BJ (cell line): ENCODE results near the gene LDLRAD4. TPM values are rescaled to one million over a fixed set of nuclear protein-coding genes. Genes with fewer than 3 reads are reported as not detected.

Source experiments
- CTCF ChIA-PET: fragments of 350-600 bp; formaldehyde crosslinking; extraction: SDS; loops from one replicate; lab custom pipeline; 2021; ENCODE audit warnings: antibody characterized with exemption, inconsistent platforms; lab: Yijun Ruan, JAX
- POLR2A ChIA-PET: fragments of 300-600 bp; sonication (Branson Sonifier 250); formaldehyde crosslinking; extraction: SDS; loops from one replicate; lab custom pipeline; 2021; ENCODE audit warnings: antibody characterized with exemption; lab: Charles Lee
- DNase-seq: peaks from one replicate; pipeline ENCODE4 v3.0.0-alpha.2; 2011; ENCODE audit warnings: low read depth
- H3K27me3 ChIP-seq: 2 replicates; pipeline ENCODE4 v1.6.0; 2011; ENCODE audit warnings: low read length; ENCODE audit not compliant: control insufficient read depth, insufficient read depth
- H3K36me3 ChIP-seq: 2 replicates; pipeline ENCODE4 v1.5.1; 2011; ENCODE audit warnings: low read length; ENCODE audit not compliant: control insufficient read depth, insufficient read depth
- H3K4me3 ChIP-seq: 2 replicates; pipeline ENCODE4 v1.5.1; 2011; ENCODE audit warnings: low read depth, mild to moderate bottlenecking, control low read depth, low read length
- polyA plus RNA-seq: library from polyadenylated mRNA; depleted of rRNA; stranded (reverse); fragments of >200 nt; gene quantifications from 2 replicates; pipeline ENCODE4 v1.2.3, GENCODE V29; 2011
- TF ChIP-seq, protein P1 (sequence below): IDR thresholded peaks from 2 replicates; pipeline ENCODE4 v1.5.1; 2011; ENCODE audit warnings: low read depth, mild to moderate bottlenecking, control low read depth, inconsistent platforms, low read length, moderate library complexity; ENCODE audit not compliant: insufficient read depth

The LDLRAD4 gene
- polyA plus RNA-seq, 1 experiment: not detected

DNA sequence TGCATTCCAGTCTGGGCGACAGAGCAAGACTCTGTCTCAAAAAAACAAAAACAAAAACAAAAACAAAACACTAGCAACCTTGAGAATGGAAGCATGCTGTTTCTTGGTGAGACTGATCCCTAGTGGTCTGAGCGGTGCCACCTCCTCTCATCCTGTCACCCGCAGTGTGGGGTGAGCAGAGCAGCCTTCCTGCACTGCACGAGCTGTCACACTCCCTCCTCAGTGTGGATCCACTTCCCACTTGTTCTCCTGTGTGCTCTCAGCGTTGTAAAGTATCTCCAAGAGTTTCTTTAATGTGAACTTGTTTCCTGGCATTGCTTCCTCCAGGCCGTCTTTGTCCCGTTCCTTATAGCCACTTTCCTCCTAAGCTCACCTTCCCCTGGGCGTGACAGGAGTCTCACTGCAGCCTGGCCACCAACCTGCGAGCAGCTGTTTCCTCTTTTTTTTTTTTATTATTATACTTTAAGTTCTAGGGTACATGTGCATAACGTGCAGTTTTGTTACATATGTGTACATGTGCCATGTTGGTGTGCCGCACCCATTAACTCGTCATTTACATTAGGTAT lies 287.3 kb downstream of the LDLRAD4 start:
- Histone ChIP-seq H3K27me3 (no peaks in the 10 kb centered on the region), H3K4me3 (no peak overlapping the region), H3K36me3 (no peaks in the 10 kb centered on the region)
- CTCF ChIA-PET: no interaction called here
- TF ChIP-seq, protein P1, sequence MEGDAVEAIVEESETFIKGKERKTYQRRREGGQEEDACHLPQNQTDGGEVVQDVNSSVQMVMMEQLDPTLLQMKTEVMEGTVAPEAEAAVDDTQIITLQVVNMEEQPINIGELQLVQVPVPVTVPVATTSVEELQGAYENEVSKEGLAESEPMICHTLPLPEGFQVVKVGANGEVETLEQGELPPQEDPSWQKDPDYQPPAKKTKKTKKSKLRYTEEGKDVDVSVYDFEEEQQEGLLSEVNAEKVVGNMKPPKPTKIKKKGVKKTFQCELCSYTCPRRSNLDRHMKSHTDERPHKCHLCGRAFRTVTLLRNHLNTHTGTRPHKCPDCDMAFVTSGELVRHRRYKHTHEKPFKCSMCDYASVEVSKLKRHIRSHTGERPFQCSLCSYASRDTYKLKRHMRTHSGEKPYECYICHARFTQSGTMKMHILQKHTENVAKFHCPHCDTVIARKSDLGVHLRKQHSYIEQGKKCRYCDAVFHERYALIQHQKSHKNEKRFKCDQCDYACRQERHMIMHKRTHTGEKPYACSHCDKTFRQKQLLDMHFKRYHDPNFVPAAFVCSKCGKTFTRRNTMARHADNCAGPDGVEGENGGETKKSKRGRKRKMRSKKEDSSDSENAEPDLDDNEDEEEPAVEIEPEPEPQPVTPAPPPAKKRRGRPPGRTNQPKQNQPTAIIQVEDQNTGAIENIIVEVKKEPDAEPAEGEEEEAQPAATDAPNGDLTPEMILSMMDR: no peak
- POLR2A ChIA-PET: no interaction called here
- no peak for DNase-seq

DNA sequence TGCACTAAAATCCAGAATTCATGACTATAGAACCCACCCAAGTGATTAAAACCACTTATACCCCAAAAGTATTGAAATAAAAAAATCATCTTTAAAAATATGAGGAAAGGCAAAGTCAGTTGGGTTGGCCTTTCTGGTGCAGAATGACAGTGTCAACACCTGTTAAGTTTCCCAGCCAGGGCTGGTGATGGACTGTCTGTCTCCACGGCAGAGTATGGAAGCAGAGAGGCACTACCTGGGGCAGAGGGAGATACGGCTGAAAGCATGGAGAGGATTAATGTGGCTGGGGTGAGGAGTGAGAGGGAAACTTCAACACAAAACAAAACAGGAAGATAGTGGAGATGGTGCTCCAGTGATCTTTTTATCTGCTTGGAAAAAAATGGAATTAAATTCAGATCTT lies 292.0 kb downstream of the LDLRAD4 start:
- POLR2A ChIA-PET: no interaction called here
- H3K27me3 ChIP-seq: no peaks in the 10 kb centered on the region
- H3K36me3 ChIP-seq: no peaks in the 10 kb centered on the region
- H3K4me3 ChIP-seq: no peak overlapping the region
- CTCF ChIA-PET: no interaction called here
- no peak for DNase-seq
- TF ChIP-seq, protein P1: no peak

DNA sequence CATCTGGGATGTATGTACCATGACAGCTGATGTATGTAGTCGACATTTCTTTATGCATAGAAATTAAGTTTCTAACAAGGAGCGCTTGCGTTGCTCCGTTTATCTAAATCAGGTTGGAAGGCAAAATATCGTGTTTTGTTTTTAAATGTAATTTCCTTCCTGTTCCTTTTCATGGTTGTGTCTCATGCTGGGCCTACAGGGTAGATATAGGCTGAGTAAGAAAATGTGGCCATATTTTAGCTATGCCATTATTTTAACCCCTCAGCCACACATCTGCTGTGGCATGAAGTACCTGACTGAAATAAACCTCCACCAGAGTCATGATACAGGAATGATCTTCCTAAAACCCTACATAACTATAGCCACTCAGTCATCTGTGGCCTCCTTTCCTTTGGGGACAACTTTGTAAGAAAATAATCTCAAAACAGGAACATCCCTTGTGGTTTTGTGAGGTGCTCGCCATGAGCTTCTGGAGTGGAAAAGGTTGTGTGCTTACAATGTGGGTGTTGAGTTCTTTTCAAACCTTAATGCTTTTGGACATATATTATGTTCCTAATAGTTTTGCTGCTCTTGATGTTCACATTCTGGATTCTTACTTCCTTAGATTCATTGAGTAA lies 293.5 kb downstream of the LDLRAD4 start:
- ChIA-PET POLR2A (no interaction called here), CTCF (no interaction called here)
- no peak for DNase-seq
- Histone ChIP-seq H3K4me3 (no peak overlapping the region), H3K27me3 (no peaks in the 10 kb centered on the region), H3K36me3 (no peaks in the 10 kb centered on the region)
- TF ChIP-seq, protein P1: no peak

DNA sequence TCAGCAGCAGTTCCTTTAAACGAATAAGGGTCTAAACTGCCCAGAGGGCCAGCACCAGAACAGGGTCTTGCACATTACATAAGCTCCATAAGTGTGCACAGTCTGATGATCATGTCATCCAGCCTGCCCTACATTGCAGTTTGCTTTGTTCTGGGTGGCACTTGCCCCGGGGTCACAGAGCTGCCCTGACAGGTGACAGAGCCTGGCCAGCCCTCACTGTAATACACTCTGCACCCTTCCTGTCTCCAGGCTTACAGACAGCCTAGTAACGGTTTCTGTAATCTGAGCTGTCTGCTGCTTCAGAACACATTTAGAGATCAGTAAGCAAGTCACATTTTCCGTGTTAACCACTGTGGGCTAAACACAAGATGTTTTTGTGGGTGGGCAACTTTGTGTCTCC lies 294.5 kb downstream of the LDLRAD4 start:
- CTCF ChIA-PET: interaction anchor here (1.1 kb wide), 1 partner anchor 45 kb away, joined by 3 read pairs; no protein-coding TSS in a partner anchor
- TF ChIP-seq, protein P1: no peak
- no peak for DNase-seq

DNA sequence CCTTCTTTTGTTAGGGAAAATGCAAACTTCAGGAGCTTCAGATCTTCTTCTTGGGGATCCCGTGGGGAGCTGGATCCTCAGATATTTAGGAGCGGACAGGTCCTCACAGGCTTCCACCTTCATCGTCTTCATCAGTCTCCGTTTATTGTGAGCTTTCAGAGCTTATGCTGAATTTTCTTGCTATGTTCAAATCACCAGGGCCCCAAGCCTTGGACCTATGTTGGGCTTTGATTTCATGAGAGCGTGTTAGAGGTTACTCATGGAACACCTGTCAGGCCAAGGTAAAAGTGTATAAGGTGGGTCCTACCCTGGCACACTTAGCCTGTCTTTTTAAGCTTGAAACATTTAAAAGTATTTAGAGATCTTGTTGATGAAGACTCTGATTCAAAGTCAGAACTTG lies 294.9 kb downstream of the LDLRAD4 start:
- no peak for DNase-seq
- CTCF ChIA-PET: interaction anchor here (1.1 kb wide), 1 partner anchor 44 kb away, joined by 3 read pairs; no protein-coding TSS in a partner anchor
- no peak overlapping the region for H3K4me3 ChIP-seq
- H3K27me3 ChIP-seq: no peaks in the 10 kb centered on the region
- POLR2A ChIA-PET: no interaction called here
- no peaks in the 10 kb centered on the region for H3K36me3 ChIP-seq
- TF ChIP-seq, protein P1: no peak

More for the DNA sequence above, 294.5 kb downstream of the LDLRAD4 start:
- no peaks in the 10 kb centered on the region for H3K27me3 ChIP-seq
- POLR2A ChIA-PET: no interaction called here
- H3K36me3 ChIP-seq: no peaks in the 10 kb centered on the region
- no peak overlapping the region for H3K4me3 ChIP-seq
